DMS 273 treated with DMSO at 0.1 percent for 48 hours (cell line): Measurements from ENCODE around the gene LARP4B.

ENCODE experiments used
- DNase-seq: peaks from one replicate; lab custom pipeline; 2025; lab: John Stamatoyannopoulos, UW

LARP4B gene

GRCh38 chr10:767794-768193, 163.7 kb downstream of the LARP4B start:
- no peak for DNase-seq

GRCh38 chr10:767211-767610, 164.3 kb downstream of the LARP4B start:
- peak; percentile 84 for DNase-seq

DNA sequence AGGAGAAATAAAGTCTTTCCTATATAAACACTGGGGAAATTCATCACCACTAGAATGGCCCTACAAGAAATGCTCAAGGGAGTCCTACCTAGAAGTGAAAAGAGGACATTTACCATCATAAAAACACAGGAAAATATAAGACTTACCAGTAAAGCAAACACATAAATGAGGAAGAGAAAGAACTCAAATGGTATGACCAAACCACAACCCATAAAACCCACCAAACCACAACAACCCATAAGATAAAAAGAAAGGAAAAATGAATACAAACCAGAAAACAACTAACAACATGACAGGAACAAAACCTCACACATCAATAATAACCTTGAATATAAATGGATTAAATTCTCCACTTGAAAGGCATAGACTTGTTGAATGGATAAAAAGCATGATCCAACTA, 170.1 kb downstream of the LARP4B start:
- no peak for DNase-seq

GRCh38 chr10:760622-761021, 170.9 kb downstream of the LARP4B start:
- no peak for DNase-seq

DNA sequence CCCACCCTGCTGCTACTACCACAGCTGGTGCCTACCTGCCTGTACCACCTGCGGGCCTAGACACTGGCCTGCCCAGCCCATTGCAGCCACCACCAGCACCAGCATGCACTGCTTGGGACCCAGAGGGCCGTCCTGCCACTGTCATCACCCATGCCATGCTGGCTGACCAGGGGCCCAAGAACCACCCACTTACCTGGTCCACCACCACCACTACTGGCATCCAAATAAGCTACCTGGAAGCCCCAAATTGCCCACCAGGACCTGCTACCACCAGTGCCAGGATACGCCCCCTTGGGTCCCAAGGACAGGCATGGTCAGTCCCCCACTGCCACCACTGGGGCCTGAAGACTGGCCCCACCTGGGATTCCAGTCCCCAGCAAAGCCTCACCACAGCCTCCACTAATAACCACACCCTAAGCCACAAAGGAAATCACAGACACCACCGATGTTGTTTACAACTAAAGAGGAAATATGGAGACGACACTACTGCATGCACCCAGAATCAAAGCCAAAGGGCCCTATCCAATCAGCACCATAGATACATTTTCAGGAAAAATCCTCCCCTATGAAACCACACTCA, 171.5 kb downstream of the LARP4B start:
- no peak for DNase-seq
